Neural cell (in vitro differentiated cells): Measurements from ENCODE around the gene SEZ6. TPM values are rescaled to one million over a fixed set of nuclear protein-coding genes. Genes with fewer than 3 reads are reported as not detected.

Source experiments
- H2AFZ ChIP-seq: fragments of 200-600, 300-800 bp; sonication (generic), shearing (Covaris generic); 2 replicates; pipeline ENCODE4 v1.6.0; 2014; ENCODE audit warnings: low read depth, mild to moderate bottlenecking, antibody characterized with exemption, low read length, moderate library complexity
- H3F3A ChIP-seq: fragments of 200-600 bp; shearing (Covaris generic); 2 replicates; pipeline ENCODE4 v1.6.1; 2016; ENCODE audit warnings: mild to moderate bottlenecking, moderate library complexity, mixed read lengths, antibody characterized with exemption, low read length; ENCODE audit not compliant: insufficient read depth, poor library complexity, severe bottlenecking
- H3K27ac ChIP-seq: fragments of 200-600, 300-800 bp; sonication (generic), shearing (Covaris generic); 2 replicates; pipeline ENCODE4 v1.5.1; 2014; ENCODE audit warnings: mild to moderate bottlenecking, low read length, moderate library complexity
- H3K27me3 ChIP-seq: fragments of 300-800, 200-600 bp; sonication (generic), shearing (Covaris generic); 2 replicates; pipeline ENCODE4 v1.6.0; 2014; ENCODE audit warnings: mild to moderate bottlenecking, low read depth, low read length, moderate library complexity; ENCODE audit not compliant: insufficient read depth
- H3K36me3 ChIP-seq: fragments of 300-800, 200-600 bp; sonication (generic), shearing (Covaris generic); 2 replicates; pipeline ENCODE4 v1.5.1; 2014; ENCODE audit warnings: mild to moderate bottlenecking, antibody characterized with exemption, low read length, moderate library complexity; ENCODE audit not compliant: insufficient read depth
- H3K4me2 ChIP-seq: fragments of 300-800, 200-600 bp; sonication (generic), shearing (Covaris generic); 2 replicates; pipeline ENCODE4 v1.6.0; 2014; ENCODE audit warnings: mild to moderate bottlenecking, low read length
- H3K4me3 ChIP-seq: fragments of 300-800, 200-600 bp; sonication (generic), shearing (Covaris generic); 2 replicates; pipeline ENCODE4 v1.5.1; 2014; ENCODE audit warnings: mild to moderate bottlenecking, low read length, moderate library complexity
- H3K79me2 ChIP-seq: fragments of 200-600 bp; shearing (Covaris generic); replicated peaks from 2 replicates; pipeline ENCODE4 v1.6.0; 2014; ENCODE audit warnings: mild to moderate bottlenecking, low read length, moderate library complexity; ENCODE audit not compliant: insufficient read depth
- H3K9ac ChIP-seq: fragments of 300-800, 200-600 bp; sonication (generic), shearing (Covaris generic); 2 replicates; pipeline ENCODE4 v1.6.1; 2016; ENCODE audit warnings: mild to moderate bottlenecking, low read length, mixed read lengths
- H3K9me2 ChIP-seq: fragments of 200-600 bp; shearing (Covaris generic); 2 replicates; pipeline ENCODE4 v1.6.1; 2016; ENCODE audit warnings: mild to moderate bottlenecking, low read length, mixed read lengths; ENCODE audit not compliant: insufficient read depth
- H3K9me3 ChIP-seq: fragments of 200-600, 300-800 bp; sonication (generic), shearing (Covaris generic); 2 replicates; pipeline ENCODE4 v1.6.1; 2016; ENCODE audit warnings: mild to moderate bottlenecking, mixed run types, low read length, moderate library complexity, mixed read lengths
- H4K20me1 ChIP-seq: fragments of 200-600 bp; shearing (Covaris generic); 2 replicates; pipeline ENCODE4 v1.6.1; 2016; ENCODE audit warnings: mild to moderate bottlenecking, mixed run types; ENCODE audit not compliant: insufficient read depth
- EP300 ChIP-seq: fragments of 450-650 bp; conservative IDR thresholded peaks from 2 replicates; pipeline ENCODE4 v1.6.1; 2014; ENCODE audit warnings: antibody characterized with exemption, mild to moderate bottlenecking, moderate library complexity; ENCODE audit not compliant: poor library complexity, severe bottlenecking
- MXI1 ChIP-seq: fragments of 450-650 bp; conservative IDR thresholded peaks from 2 replicates; pipeline ENCODE4 v1.6.1; 2014; ENCODE audit warnings: antibody characterized with exemption, mild to moderate bottlenecking; ENCODE audit not compliant: poor library complexity, severe bottlenecking
- POLR2AphosphoS5 ChIP-seq: IDR thresholded peaks from 2 replicates; pipeline ENCODE4 v1.6.1; 2012
- RAD21 ChIP-seq: fragments of 450-650 bp; conservative IDR thresholded peaks from 2 replicates; pipeline ENCODE4 v1.6.1; 2014; ENCODE audit warnings: antibody characterized with exemption, mild to moderate bottlenecking, moderate library complexity
- SMC3 ChIP-seq: fragments of 450-650 bp; conservative IDR thresholded peaks from 2 replicates; pipeline ENCODE4 v1.6.1; 2014; ENCODE audit warnings: antibody characterized with exemption, mild to moderate bottlenecking, moderate library complexity; ENCODE audit not compliant: poor library complexity
- TAF1 ChIP-seq: IDR thresholded peaks from 2 replicates; pipeline ENCODE4 v1.6.1; 2012; ENCODE audit warnings: low read depth
- polyA plus RNA-seq: library from polyadenylated mRNA; depleted of rRNA; stranded (reverse); fragments of >200 nt; gene quantifications from 2 replicates; pipeline ENCODE4 v1.2.3, GENCODE V29; 2014
- TF ChIP-seq, protein P1 (sequence below): IDR thresholded peaks from 2 replicates; pipeline ENCODE4 v1.6.1; 2012; ENCODE audit warnings: borderline replicate concordance

Gene SEZ6
- polyA plus RNA-seq, 1 donor from 2014 or later, result 15.1 TPM

DNA sequence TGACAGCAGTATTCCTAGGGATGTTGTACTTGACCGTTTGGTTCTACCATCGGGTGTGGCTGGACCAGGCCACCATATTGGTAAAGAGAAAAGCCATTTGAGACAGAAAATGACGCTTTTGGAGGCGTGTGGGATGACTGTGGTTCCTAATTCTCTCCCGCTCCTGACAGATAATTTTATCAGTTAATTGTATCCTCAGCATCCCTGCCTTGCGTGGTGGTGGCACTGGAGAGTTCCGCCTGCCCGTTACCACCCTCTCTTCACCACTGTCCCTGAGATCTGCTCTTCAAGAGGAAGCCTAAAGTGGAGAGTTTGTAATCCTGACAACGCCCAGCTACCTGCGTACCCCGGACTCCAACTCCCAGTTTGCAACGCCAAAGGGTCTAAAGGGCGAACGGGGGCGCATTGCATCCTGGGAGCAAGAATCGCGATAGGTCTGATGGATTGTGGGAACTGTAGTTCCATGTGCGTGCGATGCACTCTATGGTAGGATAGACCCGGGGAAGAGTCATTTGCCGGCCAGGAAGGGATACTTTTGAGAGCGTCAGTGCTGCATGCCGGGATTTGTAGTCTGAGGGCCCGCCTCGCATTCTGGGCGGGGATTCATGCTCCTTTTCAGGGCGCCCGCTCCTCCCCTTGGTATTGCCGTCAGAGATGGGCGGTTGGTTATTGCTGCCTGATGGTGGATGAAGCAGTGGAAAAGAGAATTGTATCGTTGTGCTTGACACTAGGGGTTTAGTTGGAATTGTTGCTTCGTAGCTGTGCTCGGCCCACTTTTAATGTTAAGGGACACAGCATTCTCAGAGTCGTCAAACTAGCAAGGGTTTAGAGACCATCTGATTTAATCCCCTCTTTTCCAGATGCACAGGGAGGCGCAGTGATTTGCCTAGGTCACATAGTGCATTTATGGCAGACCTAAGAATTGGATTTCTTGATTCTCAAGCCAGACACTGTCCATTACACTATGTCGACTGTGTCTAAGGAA, 53.5 kb downstream of the SEZ6 start:
- Histone ChIP-seq H3K27me3 (no peaks in the 10 kb centered on the region), H3F3A (peaks cover 2% of the 10 kb centered on the region), H3K79me2 (peaks cover 34% of the 10 kb centered on the region), H3K4me2 (peak overlapping the region; percentile 77), H3K9me3 (no peaks in the 10 kb centered on the region), H4K20me1 (no peaks in the 10 kb centered on the region), H2AFZ (peak overlapping the region; percentile 57), H3K4me3 (peak overlapping the region; percentile 68), H3K27ac (peak overlapping the region; percentile 98), H3K9ac (peak overlapping the region; percentile 84), H3K9me2 (no peaks in the 10 kb centered on the region), H3K36me3 (no peaks in the 10 kb centered on the region)
- no peak for TF ChIP-seq RAD21
- TF ChIP-seq SMC3, result no peak
- TF ChIP-seq EP300, result peak; percentile 67
- TF ChIP-seq, protein P1, sequence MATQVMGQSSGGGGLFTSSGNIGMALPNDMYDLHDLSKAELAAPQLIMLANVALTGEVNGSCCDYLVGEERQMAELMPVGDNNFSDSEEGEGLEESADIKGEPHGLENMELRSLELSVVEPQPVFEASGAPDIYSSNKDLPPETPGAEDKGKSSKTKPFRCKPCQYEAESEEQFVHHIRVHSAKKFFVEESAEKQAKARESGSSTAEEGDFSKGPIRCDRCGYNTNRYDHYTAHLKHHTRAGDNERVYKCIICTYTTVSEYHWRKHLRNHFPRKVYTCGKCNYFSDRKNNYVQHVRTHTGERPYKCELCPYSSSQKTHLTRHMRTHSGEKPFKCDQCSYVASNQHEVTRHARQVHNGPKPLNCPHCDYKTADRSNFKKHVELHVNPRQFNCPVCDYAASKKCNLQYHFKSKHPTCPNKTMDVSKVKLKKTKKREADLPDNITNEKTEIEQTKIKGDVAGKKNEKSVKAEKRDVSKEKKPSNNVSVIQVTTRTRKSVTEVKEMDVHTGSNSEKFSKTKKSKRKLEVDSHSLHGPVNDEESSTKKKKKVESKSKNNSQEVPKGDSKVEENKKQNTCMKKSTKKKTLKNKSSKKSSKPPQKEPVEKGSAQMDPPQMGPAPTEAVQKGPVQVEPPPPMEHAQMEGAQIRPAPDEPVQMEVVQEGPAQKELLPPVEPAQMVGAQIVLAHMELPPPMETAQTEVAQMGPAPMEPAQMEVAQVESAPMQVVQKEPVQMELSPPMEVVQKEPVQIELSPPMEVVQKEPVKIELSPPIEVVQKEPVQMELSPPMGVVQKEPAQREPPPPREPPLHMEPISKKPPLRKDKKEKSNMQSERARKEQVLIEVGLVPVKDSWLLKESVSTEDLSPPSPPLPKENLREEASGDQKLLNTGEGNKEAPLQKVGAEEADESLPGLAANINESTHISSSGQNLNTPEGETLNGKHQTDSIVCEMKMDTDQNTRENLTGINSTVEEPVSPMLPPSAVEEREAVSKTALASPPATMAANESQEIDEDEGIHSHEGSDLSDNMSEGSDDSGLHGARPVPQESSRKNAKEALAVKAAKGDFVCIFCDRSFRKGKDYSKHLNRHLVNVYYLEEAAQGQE, result peak; percentile 92
- TF ChIP-seq POLR2AphosphoS5, result peak; percentile 58
- TF ChIP-seq TAF1, result peak; percentile 63
- TF ChIP-seq MXI1, result peak; percentile 47

DNA sequence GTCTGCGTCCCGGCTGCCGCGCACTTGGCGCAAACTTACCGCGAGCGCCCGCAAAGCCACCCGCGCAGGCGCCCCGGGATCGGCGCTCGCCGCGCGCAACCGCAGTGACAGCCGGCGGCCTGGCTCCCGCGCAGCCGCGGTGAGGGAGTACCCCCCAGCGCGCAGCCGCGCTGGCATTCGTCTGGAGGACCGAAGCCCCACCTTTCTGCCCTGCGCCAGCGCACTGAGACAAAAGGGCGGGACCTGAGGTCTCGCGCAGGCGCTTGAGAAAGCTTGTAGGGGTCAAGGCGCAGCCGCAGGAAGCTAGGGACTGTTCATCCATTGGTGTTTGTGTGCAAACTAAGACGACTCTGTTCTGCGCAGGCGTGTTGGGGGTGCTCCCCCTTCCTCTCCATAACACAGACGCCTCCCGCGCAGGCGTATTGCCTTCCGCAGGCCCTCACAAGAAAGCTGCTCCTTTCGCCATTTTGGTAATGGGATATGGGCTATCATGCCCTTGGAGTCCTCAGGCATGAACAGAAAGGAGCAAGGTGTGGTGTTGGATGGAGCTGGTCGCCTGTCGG, 54.3 kb downstream of the SEZ6 start, which contains the start of gene PHF12:
Gene PHF12 (minus strand): TSS at position 91 of the 563 bp plus-strand sequence. CDS start 558 bp downstream, outside the sequence.
- peak; percentile 72 for TF ChIP-seq POLR2AphosphoS5
- no peak for TF ChIP-seq RAD21
- TF ChIP-seq TAF1, result peak; percentile 84
- H3K36me3 ChIP-seq, result no peaks in the 10 kb centered on the region
- no peaks in the 10 kb centered on the region for H3K27me3 ChIP-seq
- no peaks in the 10 kb centered on the region for H3K9me2 ChIP-seq
- H3K9ac ChIP-seq, result peak within 1 kb of the TSS; percentile 99
- peak within 1 kb of the TSS; percentile 58 for H3K4me2 ChIP-seq
- peaks cover 2% of the 10 kb centered on the region for H4K20me1 ChIP-seq
- H3K9me3 ChIP-seq, result no peaks in the 10 kb centered on the region
- peaks cover 42% of the 10 kb centered on the region for H3K79me2 ChIP-seq
- H2AFZ ChIP-seq, result peak within 1 kb of the TSS; percentile 57
- peak within 1 kb of the TSS; percentile 96 for H3K4me3 ChIP-seq
- H3K27ac ChIP-seq, result peak within 1 kb of the TSS; percentile 98
- H3F3A ChIP-seq, result peaks cover 2% of the 10 kb centered on the region
